OCI-LY7 (cell line): ENCODE data around the gene AGBL1. TPM values are rescaled to one million over a fixed set of nuclear protein-coding genes. Genes with fewer than 3 reads are reported as not detected.

Experiments used
- BruUV-seq: library from RNA; stranded (reverse); fragments of 400-500 nt; replicated peaks from 2 replicates; lab custom pipeline; 2021; lab: Mats Ljungman, UMichigan
- CTCF ChIA-PET: fragments of 300-600 bp; sonication (Branson Sonifier 250); formaldehyde crosslinking; loops from one replicate; lab custom pipeline; 2022; ENCODE audit warnings: antibody characterized with exemption; ENCODE audit not compliant: unreplicated experiment; lab: Charles Lee
- POLR2A ChIA-PET: fragments of 300-600 bp; sonication (Branson Sonifier 250); formaldehyde crosslinking; loops from one replicate; lab custom pipeline; 2022; ENCODE audit warnings: antibody characterized with exemption; lab: Charles Lee
- DNase-seq: peaks from one replicate; pipeline ENCODE4 v3.0.0-alpha.2; 2015; ENCODE audit warnings: low spot score
- H2AFZ ChIP-seq: fragments of 200-600 bp; sonication (generic), shearing (Covaris generic); 2 replicates; pipeline ENCODE4 v1.6.1; 2014; ENCODE audit warnings: mild to moderate bottlenecking, antibody characterized with exemption, low read length, moderate library complexity
- H3K27ac ChIP-seq: fragments of 200-600 bp; sonication (generic); 2 replicates; pipeline ENCODE4 v1.5.1; 2014; ENCODE audit warnings: mixed run types, low read depth, mild to moderate bottlenecking, moderate library complexity, low read length, inconsistent platforms; ENCODE audit not compliant: poor library complexity, severe bottlenecking
- H3K36me3 ChIP-seq: fragments of 200-600 bp; sonication (generic); 2 replicates; pipeline ENCODE4 v1.6.1; 2014; ENCODE audit warnings: mild to moderate bottlenecking, antibody characterized with exemption, low read length, moderate library complexity, mixed read lengths; ENCODE audit not compliant: insufficient read depth
- H3K4me1 ChIP-seq: fragments of 200-600 bp; sonication (generic); 2 replicates; pipeline ENCODE4 v1.5.1; 2014; ENCODE audit warnings: mild to moderate bottlenecking, low read length; ENCODE audit not compliant: insufficient read depth, poor library complexity, severe bottlenecking
- H3K4me2 ChIP-seq: fragments of 200-600 bp; sonication (generic); 2 replicates; pipeline ENCODE4 v1.6.1; 2014; ENCODE audit warnings: mild to moderate bottlenecking, low read length
- H3K4me3 ChIP-seq: fragments of 200-600 bp; sonication (generic); 2 replicates; pipeline ENCODE4 v1.5.1; 2014; ENCODE audit warnings: mild to moderate bottlenecking, low read depth, low read length; ENCODE audit not compliant: poor library complexity, severe bottlenecking
- H3K79me2 ChIP-seq: fragments of 200-600 bp; sonication (generic); 2 replicates; pipeline ENCODE4 v1.6.1; 2016; ENCODE audit warnings: low read depth, mild to moderate bottlenecking, low read length, moderate library complexity, mixed read lengths; ENCODE audit not compliant: insufficient read depth
- H3K9me2 ChIP-seq: fragments of 200-600 bp; sonication (generic); 2 replicates; pipeline ENCODE4 v1.6.1; 2016; ENCODE audit warnings: mild to moderate bottlenecking, low read length, mixed read lengths; ENCODE audit not compliant: insufficient read depth
- H3K9me3 ChIP-seq: fragments of 200-600 bp; sonication (generic); 2 replicates; pipeline ENCODE4 v1.6.1; 2014; ENCODE audit warnings: mild to moderate bottlenecking, mixed run types, low read length, mixed read lengths
- H4K20me1 ChIP-seq: fragments of 200-600 bp; sonication (generic); 2 replicates; pipeline ENCODE4 v1.6.1; 2014; ENCODE audit warnings: mild to moderate bottlenecking, antibody characterized with exemption, low read length, moderate library complexity, mixed read lengths; ENCODE audit not compliant: insufficient read depth
- CTCF ChIP-seq: fragments of 200-600 bp; sonication (generic); conservative IDR thresholded peaks from 2 replicates; pipeline ENCODE4 v1.5.1; 2014; ENCODE audit warnings: mild to moderate bottlenecking, antibody characterized with exemption, low read length, moderate library complexity, mixed read lengths
- EZH2phosphoT487 ChIP-seq: fragments of 200-600 bp; sonication (generic); IDR thresholded peaks from 2 replicates; pipeline ENCODE4 v1.6.1; 2018; ENCODE audit warnings: low read depth, borderline replicate concordance, mild to moderate bottlenecking, mixed run types, antibody characterized with exemption, low read length, moderate library complexity, mixed read lengths
- intact Hi-C: fragments of 100-400 bp; cut with micrococcal nuclease; formaldehyde crosslinking; loops from one replicate; pipeline ENCODE4 v1.10.0; 2022; ENCODE audit not compliant: unreplicated experiment
- total RNA-seq, 2 experiments: library from RNA; depleted of rRNA in 1 of 2; stranded (reverse); fragments of >200 nt in 1 of 2; shearing (Covaris generic) in 1 of 2; gene quantifications; 2 replicates each; pipeline ENCODE4 v1.2.3, GENCODE V29; 2014 to 2022

The AGBL1 gene
- total RNA-seq, 2 experiments from 2014 or later = not detected

DNA sequence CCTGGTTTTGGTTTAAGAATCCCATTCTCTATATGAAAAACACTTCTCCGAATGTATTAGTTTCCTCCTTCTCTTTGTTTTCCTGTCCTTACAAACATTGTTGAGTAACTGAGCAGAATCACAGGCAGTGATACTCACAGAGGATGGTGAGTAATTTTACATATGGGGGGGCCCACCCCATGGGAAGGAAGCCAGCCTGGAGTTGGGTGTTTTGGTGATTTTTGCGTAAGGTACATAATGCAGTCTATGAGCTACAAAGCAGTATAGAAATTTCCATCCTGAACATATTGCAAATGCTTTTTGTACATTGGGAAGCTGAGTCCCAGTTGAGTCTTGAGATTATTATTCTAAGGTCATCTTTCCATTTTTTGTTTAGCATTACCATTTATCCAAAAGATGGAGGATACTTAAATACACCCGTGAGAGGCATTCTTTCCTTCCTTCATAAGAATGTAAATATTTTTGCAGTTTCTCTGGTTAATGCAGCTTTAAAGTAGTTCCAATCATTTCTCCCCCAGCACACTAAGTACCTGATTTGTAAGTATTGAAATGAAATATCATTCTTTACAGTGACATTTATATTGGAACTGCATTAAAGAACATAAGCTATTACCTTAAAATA, 476.8 kb downstream of the AGBL1 start:
- H3K4me3 ChIP-seq = no peak overlapping the region
- CTCF ChIA-PET = no interaction called here
- no peaks in the 10 kb centered on the region for H3K79me2 ChIP-seq
- H3K9me2 ChIP-seq = no peaks in the 10 kb centered on the region
- H3K4me2 ChIP-seq = no peak overlapping the region
- no TSS peak for BruUV-seq
- no peak for TF ChIP-seq CTCF
- no peak for TF ChIP-seq EZH2phosphoT487
- H4K20me1 ChIP-seq = no peaks in the 10 kb centered on the region
- H3K9me3 ChIP-seq = no peaks in the 10 kb centered on the region
- POLR2A ChIA-PET = interaction anchor here (1.2 kb wide), 1 partner anchor 70 kb away, joined by 3 read pairs; no protein-coding TSS in a partner anchor
- H2AFZ ChIP-seq = no peak overlapping the region
- H3K27ac ChIP-seq = no peak overlapping the region
- no peaks in the 10 kb centered on the region for H3K4me1 ChIP-seq
- intact Hi-C loops = no loop called here
- DNase-seq = no peak
- H3K36me3 ChIP-seq = no peaks in the 10 kb centered on the region

GRCh38 chr15:86557018-86557550, 477.4 kb downstream of the AGBL1 start:
- no peak overlapping the region for H3K27ac ChIP-seq
- H3K4me3 ChIP-seq = no peak overlapping the region
- no peak overlapping the region for H3K4me2 ChIP-seq
- ChIA-PET POLR2A (interaction anchor here (1.2 kb wide), 1 partner anchor 69 kb away, joined by 3 read pairs; no protein-coding TSS in a partner anchor), CTCF (no interaction called here)
- no peak for DNase-seq
- H2AFZ ChIP-seq = no peak overlapping the region
- intact Hi-C loops = no loop called here
- H3K4me1 ChIP-seq = no peaks in the 10 kb centered on the region
- H4K20me1 ChIP-seq = no peaks in the 10 kb centered on the region
- BruUV-seq = no TSS peak
- TF ChIP-seq EZH2phosphoT487 (no peak), CTCF (no peak)
- H3K79me2 ChIP-seq = no peaks in the 10 kb centered on the region
- H3K36me3 ChIP-seq = no peaks in the 10 kb centered on the region
- no peaks in the 10 kb centered on the region for H3K9me3 ChIP-seq
- no peaks in the 10 kb centered on the region for H3K9me2 ChIP-seq

- intact Hi-C loops = no loop called here
- BruUV-seq = no TSS peak
- TF ChIP-seq EZH2phosphoT487 = no peak
- TF ChIP-seq CTCF = no peak
- no peaks in the 10 kb centered on the region for H3K36me3 ChIP-seq
- no peak overlapping the region for H3K4me2 ChIP-seq
- no peaks in the 10 kb centered on the region for H3K9me2 ChIP-seq
- no peak overlapping the region for H2AFZ ChIP-seq
- no peaks in the 10 kb centered on the region for H3K79me2 ChIP-seq
- POLR2A ChIA-PET = no interaction called here
- H3K27ac ChIP-seq = no peak overlapping the region
- H4K20me1 ChIP-seq = no peaks in the 10 kb centered on the region
- no peaks in the 10 kb centered on the region for H3K9me3 ChIP-seq
- H3K4me1 ChIP-seq = no peaks in the 10 kb centered on the region
- CTCF ChIA-PET = no interaction called here
- no peak for DNase-seq
- H3K4me3 ChIP-seq = no peak overlapping the region
Observed at GRCh38 chr15:86558252-86558651, 478.6 kb downstream of the AGBL1 start.
